SK-N-SH (cell line): ENCODE measurements around the gene SERP2. TPM values are rescaled to one million over a fixed set of nuclear protein-coding genes. Genes with fewer than 3 reads are reported as not detected.
A peak's percentile ranks its signal among the peaks of the same experiment; 100 is the strongest.

Experiments used
- CTCF ChIA-PET: fragments of 300-600, 350-600 bp; formaldehyde crosslinking; extraction: SDS; loops from one replicate; lab custom pipeline; 2021; lab: Yijun Ruan, JAX
- POLR2A ChIA-PET: fragments of 350-600 bp; sonication (Branson Sonifier 250); formaldehyde crosslinking; extraction: SDS; loops from one replicate; lab custom pipeline; 2020; ENCODE audit warnings: antibody characterized with exemption, inconsistent platforms; lab: Yijun Ruan, JAX
- DNase-seq: peaks from one replicate; pipeline ENCODE4 v3.0.0; 2012
- H2AFZ ChIP-seq: fragments of 200-600 bp; sonication (generic); 2 replicates; pipeline ENCODE4 v1.8.1; 2016; ENCODE audit warnings: antibody characterized with exemption, mild to moderate bottlenecking, low read depth
- H3F3A ChIP-seq: fragments of 200-600 bp; sonication (generic); replicated peaks from 2 replicates; pipeline ENCODE3; 2016; ENCODE audit warnings: antibody characterized with exemption, mild to moderate bottlenecking; ENCODE audit not compliant: insufficient read depth
- H3K27ac ChIP-seq, 2 experiments: fragments of 200-500 bp in 1 of 2; fragments of 200-600 bp in 1 of 2; sonication (Bioruptor generic) in 1 of 2; sonication (generic), shearing (Covaris generic) in 1 of 2; 2 replicates each; pipeline versions ENCODE4 v1.5.1 to v1.6.1; 2014 to 2016; ENCODE audit warnings: low read depth in 2 of 2, inconsistent platforms in 1 of 2, low read length in 1 of 2, mild to moderate bottlenecking in 1 of 2, mixed read lengths in 1 of 2
- H3K27me3 ChIP-seq: fragments of 200-600 bp; sonication (generic), shearing (Covaris generic); 2 replicates; pipeline ENCODE4 v1.6.1; 2016; ENCODE audit warnings: mixed run types; ENCODE audit not compliant: insufficient read depth
- H3K36me3 ChIP-seq, 2 experiments: fragments of 200-500 bp in 1 of 2; fragments of 200-600 bp in 1 of 2; sonication (Bioruptor generic) in 1 of 2; sonication (generic) in 1 of 2; replicated peaks in 1 of 2; 2 replicates each; pipeline versions ENCODE3 to v1.5.1; 2014 to 2016; ENCODE audit warnings: low read length in 1 of 2, mild to moderate bottlenecking in 1 of 2; ENCODE audit not compliant: insufficient read depth in 2 of 2, control insufficient read depth in 1 of 2
- H3K4me1 ChIP-seq, 2 experiments: fragments of 200-500 bp in 1 of 2; fragments of 200-600 bp in 1 of 2; sonication (Bioruptor generic) in 1 of 2; sonication (generic), shearing (Covaris generic) in 1 of 2; 2 replicates each; pipeline versions ENCODE4 v1.5.1 to v1.6.1; 2014 to 2016; ENCODE audit warnings: low read depth in 1 of 2, low read length in 1 of 2, mixed run types in 1 of 2; ENCODE audit not compliant: insufficient read depth in 2 of 2, control insufficient read depth in 1 of 2
- H3K4me2 ChIP-seq: fragments of 200-600 bp; sonication (generic), shearing (Covaris generic); 2 replicates; pipeline ENCODE4 v1.6.1; 2017; ENCODE audit warnings: mixed run types
- H3K4me3 ChIP-seq, 2 experiments: fragments of 200-500 bp in 1 of 2; fragments of 200-600 bp in 1 of 2; sonication (Bioruptor generic) in 1 of 2; sonication (generic), shearing (Covaris generic) in 1 of 2; 2 replicates each; pipeline versions ENCODE4 v1.5.1 to v1.8.1; 2014 to 2016; ENCODE audit warnings: low read depth in 2 of 2, inconsistent platforms in 1 of 2, low read length in 1 of 2, mild to moderate bottlenecking in 1 of 2, mixed read lengths in 1 of 2, moderate library complexity in 1 of 2
- H3K79me2 ChIP-seq: fragments of 200-600 bp; sonication (generic); 2 replicates; pipeline ENCODE4 v1.8.1; 2017; ENCODE audit warnings: mild to moderate bottlenecking; ENCODE audit not compliant: insufficient read depth
- H3K9ac ChIP-seq: fragments of 200-600 bp; sonication (generic); 2 replicates; pipeline ENCODE4 v1.6.1; 2017; ENCODE audit warnings: mixed run types
- H3K9me2 ChIP-seq: fragments of 200-600 bp; sonication (generic); 2 replicates; pipeline ENCODE4 v1.6.1; 2017; ENCODE audit warnings: mixed run types
- H3K9me3 ChIP-seq: fragments of 200-600 bp; sonication (generic); 2 replicates; pipeline ENCODE4 v1.6.1; 2017; ENCODE audit warnings: mixed run types, mild to moderate bottlenecking, moderate library complexity
- H4K20me1 ChIP-seq: fragments of 200-600 bp; sonication (generic); 2 replicates; pipeline ENCODE4 v1.6.1; 2017; ENCODE audit warnings: mild to moderate bottlenecking, mixed run types; ENCODE audit not compliant: insufficient read depth
- CHD2 ChIP-seq: fragments of 150-350 bp; IDR thresholded peaks from 2 replicates; pipeline ENCODE4 v1.6.1; 2018; ENCODE audit warnings: low read length; ENCODE audit not compliant: partially characterized antibody
- EZH2phosphoT487 ChIP-seq: fragments of 200-600 bp; sonication (generic); IDR thresholded peaks from 2 replicates; pipeline ENCODE4 v1.6.1; 2017; ENCODE audit warnings: low read depth, mixed run types, mild to moderate bottlenecking, antibody characterized with exemption, moderate library complexity, borderline replicate concordance
- FOSL2 ChIP-seq: IDR thresholded peaks from 2 replicates; pipeline ENCODE4 v1.4.0; 2012; ENCODE audit warnings: low read depth, mild to moderate bottlenecking, moderate library complexity, borderline replicate concordance
- FOXM1 ChIP-seq: IDR thresholded peaks from 2 replicates; pipeline ENCODE4 v1.4.0; 2012; ENCODE audit warnings: low read depth, mild to moderate bottlenecking
- GABPA ChIP-seq: IDR thresholded peaks from 2 replicates; pipeline ENCODE4 v1.4.0; 2012; ENCODE audit warnings: low read depth, mild to moderate bottlenecking
- GATA2 ChIP-seq: sonication (generic); formaldehyde crosslinking; IDR thresholded peaks from 2 replicates; pipeline ENCODE4 v1.5.0; 2020; ENCODE audit warnings: mild to moderate bottlenecking, missing genetic modification reagents
- JUND ChIP-seq: IDR thresholded peaks from 2 replicates; pipeline ENCODE4 v1.4.0; 2012
- MXI1 ChIP-seq: IDR thresholded peaks from 2 replicates; pipeline ENCODE4 v1.6.1; 2012; ENCODE audit warnings: mild to moderate bottlenecking, low read depth, low read length, improper control_type of control experiment
- NFIC ChIP-seq: IDR thresholded peaks from 2 replicates; pipeline ENCODE4 v1.4.0; 2012; ENCODE audit warnings: borderline replicate concordance
- RAD21 ChIP-seq: IDR thresholded peaks from 2 replicates; pipeline ENCODE4 v1.6.1; 2012; ENCODE audit warnings: mild to moderate bottlenecking, low read length
- RFX5 ChIP-seq: IDR thresholded peaks from 2 replicates; pipeline ENCODE4 v1.6.1; 2012; ENCODE audit warnings: mild to moderate bottlenecking, improper control_type of control experiment, low read length
- RXRA ChIP-seq: IDR thresholded peaks from 2 replicates; pipeline ENCODE4 v1.4.0; 2012; ENCODE audit warnings: low read depth, mild to moderate bottlenecking, borderline replicate concordance
- SIN3A ChIP-seq: IDR thresholded peaks from 2 replicates; pipeline ENCODE4 v1.6.1; 2012; ENCODE audit warnings: low read depth, mild to moderate bottlenecking, low read length, moderate library complexity, borderline replicate concordance
- SMC3 ChIP-seq: IDR thresholded peaks from 2 replicates; pipeline ENCODE4 v1.6.1; 2012; ENCODE audit warnings: low read depth, low read length, improper control_type of control experiment
- TAF1 ChIP-seq: IDR thresholded peaks from 2 replicates; pipeline ENCODE4 v1.6.1; 2012; ENCODE audit warnings: low read depth, mild to moderate bottlenecking, low read length, moderate library complexity, borderline replicate concordance
- YY1 ChIP-seq: IDR thresholded peaks from 2 replicates; pipeline ENCODE4 v1.4.0; 2012; ENCODE audit warnings: low read depth, mild to moderate bottlenecking
- polyA plus RNA-seq, 3 experiments: library from polyadenylated mRNA; depleted of rRNA; stranded (reverse); fragments of >200 nt; gene quantifications; 2 replicates each; pipeline ENCODE4 v1.2.3, GENCODE V29; 2012
- TF ChIP-seq, protein P1 (sequence below): IDR thresholded peaks from 2 replicates; pipeline ENCODE4 v1.6.1; 2012; ENCODE audit warnings: mild to moderate bottlenecking, low read depth, low read length, moderate library complexity
- TF ChIP-seq, protein P2 (sequence below): fragments of 150-350 bp; IDR thresholded peaks from 2 replicates; pipeline ENCODE4 v1.6.1; 2016; ENCODE audit warnings: mild to moderate bottlenecking, low read depth, low read length
- TF ChIP-seq, protein P3 (sequence below): fragments of 200-600 bp; sonication (generic); IDR thresholded peaks from 2 replicates; pipeline ENCODE4 v1.6.1; 2017; ENCODE audit warnings: antibody characterized with exemption, mild to moderate bottlenecking, moderate library complexity
- TF ChIP-seq, protein P4 (sequence below): IDR thresholded peaks from 2 replicates; pipeline ENCODE4; 2012
- TF ChIP-seq, protein P5 (sequence below): fragments of 150-350 bp; IDR thresholded peaks from 2 replicates; pipeline ENCODE4 v1.6.1; 2017; ENCODE audit warnings: antibody characterized with exemption, low read length, low read depth, borderline replicate concordance

Gene SERP2
- polyA plus RNA-seq, 1 of the 3 experiments (the other 2 are of a cell fraction) = 4.9 TPM

DNA sequence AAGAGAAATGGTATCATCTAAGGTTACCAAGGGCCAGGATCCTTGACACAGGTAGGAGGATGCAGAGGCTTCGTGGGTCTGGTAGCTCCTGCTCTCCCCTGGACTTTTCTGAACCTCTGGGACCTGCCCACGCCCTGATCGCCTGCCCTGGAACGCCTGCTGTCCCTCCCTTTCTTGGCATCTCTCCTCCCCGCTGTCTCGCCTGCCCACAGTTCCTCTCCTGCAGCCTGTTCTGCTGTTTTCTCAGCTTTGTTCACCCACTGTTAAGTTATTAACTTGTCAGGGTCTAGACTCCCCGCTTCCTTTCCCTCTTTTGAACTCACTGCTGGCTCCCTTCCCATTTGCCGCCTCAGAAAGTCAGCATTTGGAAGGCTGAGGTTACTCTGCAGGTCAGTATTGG is 19.8 kb downstream of the SERP2 start (continued):
- TF ChIP-seq, protein P1, sequence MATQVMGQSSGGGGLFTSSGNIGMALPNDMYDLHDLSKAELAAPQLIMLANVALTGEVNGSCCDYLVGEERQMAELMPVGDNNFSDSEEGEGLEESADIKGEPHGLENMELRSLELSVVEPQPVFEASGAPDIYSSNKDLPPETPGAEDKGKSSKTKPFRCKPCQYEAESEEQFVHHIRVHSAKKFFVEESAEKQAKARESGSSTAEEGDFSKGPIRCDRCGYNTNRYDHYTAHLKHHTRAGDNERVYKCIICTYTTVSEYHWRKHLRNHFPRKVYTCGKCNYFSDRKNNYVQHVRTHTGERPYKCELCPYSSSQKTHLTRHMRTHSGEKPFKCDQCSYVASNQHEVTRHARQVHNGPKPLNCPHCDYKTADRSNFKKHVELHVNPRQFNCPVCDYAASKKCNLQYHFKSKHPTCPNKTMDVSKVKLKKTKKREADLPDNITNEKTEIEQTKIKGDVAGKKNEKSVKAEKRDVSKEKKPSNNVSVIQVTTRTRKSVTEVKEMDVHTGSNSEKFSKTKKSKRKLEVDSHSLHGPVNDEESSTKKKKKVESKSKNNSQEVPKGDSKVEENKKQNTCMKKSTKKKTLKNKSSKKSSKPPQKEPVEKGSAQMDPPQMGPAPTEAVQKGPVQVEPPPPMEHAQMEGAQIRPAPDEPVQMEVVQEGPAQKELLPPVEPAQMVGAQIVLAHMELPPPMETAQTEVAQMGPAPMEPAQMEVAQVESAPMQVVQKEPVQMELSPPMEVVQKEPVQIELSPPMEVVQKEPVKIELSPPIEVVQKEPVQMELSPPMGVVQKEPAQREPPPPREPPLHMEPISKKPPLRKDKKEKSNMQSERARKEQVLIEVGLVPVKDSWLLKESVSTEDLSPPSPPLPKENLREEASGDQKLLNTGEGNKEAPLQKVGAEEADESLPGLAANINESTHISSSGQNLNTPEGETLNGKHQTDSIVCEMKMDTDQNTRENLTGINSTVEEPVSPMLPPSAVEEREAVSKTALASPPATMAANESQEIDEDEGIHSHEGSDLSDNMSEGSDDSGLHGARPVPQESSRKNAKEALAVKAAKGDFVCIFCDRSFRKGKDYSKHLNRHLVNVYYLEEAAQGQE = no peak
- TF ChIP-seq RAD21 = no peak
- TF ChIP-seq GABPA = no peak
- TF ChIP-seq FOXM1 = no peak
- TF ChIP-seq EZH2phosphoT487 = no peak
- TF ChIP-seq, all 33 proteins: peak for 0

DNA sequence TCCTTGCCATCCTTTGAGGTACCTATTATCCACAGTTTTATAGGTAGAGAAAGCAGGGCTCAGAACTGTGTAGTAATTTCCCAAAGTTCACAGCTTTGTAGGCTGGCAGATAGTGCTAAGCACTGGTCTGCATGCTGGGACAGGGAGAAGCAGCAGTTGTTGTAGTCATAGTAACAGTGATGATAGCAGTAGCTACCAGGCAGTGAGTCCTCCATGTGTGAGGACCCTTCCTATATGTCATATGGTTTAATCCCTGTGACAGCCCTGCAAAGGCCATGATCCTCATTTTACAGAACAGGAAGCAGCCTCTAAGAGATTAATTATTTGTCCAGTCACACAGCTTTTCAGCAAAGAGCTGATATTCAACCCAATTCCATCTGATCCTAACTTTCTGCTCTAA is 21.0 kb downstream of the SERP2 start:
- peak; percentile 46 for DNase-seq
- CTCF ChIA-PET = interaction anchor here (1.0 kb wide), 1 partner anchor 489 kb away, joined by 3 read pairs; no protein-coding TSS in a partner anchor
- H3K4me3 ChIP-seq = no peak overlapping the region
- H3K4me1 ChIP-seq = peaks cover 0 to 39% of the 10 kb centered on the region in 2 experiments; a peak in 2 of 4 replicates
- no peak overlapping the region for H3K9ac ChIP-seq
- no peaks in the 10 kb centered on the region for H3K9me2 ChIP-seq
- H3F3A ChIP-seq = no peaks in the 10 kb centered on the region
- peak overlapping the region in 1 of 2 experiments; percentile 41; a peak in 1 of 4 replicates for H3K27ac ChIP-seq
- no peak for TF ChIP-seq YY1
- TF ChIP-seq, protein P2, sequence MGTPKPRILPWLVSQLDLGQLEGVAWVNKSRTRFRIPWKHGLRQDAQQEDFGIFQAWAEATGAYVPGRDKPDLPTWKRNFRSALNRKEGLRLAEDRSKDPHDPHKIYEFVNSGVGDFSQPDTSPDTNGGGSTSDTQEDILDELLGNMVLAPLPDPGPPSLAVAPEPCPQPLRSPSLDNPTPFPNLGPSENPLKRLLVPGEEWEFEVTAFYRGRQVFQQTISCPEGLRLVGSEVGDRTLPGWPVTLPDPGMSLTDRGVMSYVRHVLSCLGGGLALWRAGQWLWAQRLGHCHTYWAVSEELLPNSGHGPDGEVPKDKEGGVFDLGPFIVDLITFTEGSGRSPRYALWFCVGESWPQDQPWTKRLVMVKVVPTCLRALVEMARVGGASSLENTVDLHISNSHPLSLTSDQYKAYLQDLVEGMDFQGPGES = no peak
- no peak for TF ChIP-seq RXRA
- TF ChIP-seq TAF1 = no peak
- TF ChIP-seq GATA2 (CRISPR knock-in tag) = no peak
- TF ChIP-seq NFIC = no peak
- TF ChIP-seq, protein P3, sequence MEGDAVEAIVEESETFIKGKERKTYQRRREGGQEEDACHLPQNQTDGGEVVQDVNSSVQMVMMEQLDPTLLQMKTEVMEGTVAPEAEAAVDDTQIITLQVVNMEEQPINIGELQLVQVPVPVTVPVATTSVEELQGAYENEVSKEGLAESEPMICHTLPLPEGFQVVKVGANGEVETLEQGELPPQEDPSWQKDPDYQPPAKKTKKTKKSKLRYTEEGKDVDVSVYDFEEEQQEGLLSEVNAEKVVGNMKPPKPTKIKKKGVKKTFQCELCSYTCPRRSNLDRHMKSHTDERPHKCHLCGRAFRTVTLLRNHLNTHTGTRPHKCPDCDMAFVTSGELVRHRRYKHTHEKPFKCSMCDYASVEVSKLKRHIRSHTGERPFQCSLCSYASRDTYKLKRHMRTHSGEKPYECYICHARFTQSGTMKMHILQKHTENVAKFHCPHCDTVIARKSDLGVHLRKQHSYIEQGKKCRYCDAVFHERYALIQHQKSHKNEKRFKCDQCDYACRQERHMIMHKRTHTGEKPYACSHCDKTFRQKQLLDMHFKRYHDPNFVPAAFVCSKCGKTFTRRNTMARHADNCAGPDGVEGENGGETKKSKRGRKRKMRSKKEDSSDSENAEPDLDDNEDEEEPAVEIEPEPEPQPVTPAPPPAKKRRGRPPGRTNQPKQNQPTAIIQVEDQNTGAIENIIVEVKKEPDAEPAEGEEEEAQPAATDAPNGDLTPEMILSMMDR = no peak
- TF ChIP-seq CHD2 = no peak
- TF ChIP-seq, protein P4, sequence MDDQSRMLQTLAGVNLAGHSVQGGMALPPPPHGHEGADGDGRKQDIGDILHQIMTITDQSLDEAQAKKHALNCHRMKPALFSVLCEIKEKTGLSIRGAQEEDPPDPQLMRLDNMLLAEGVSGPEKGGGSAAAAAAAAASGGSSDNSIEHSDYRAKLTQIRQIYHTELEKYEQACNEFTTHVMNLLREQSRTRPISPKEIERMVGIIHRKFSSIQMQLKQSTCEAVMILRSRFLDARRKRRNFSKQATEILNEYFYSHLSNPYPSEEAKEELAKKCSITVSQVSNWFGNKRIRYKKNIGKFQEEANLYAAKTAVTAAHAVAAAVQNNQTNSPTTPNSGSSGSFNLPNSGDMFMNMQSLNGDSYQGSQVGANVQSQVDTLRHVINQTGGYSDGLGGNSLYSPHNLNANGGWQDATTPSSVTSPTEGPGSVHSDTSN = no peak
- TF ChIP-seq FOSL2 = no peak
- TF ChIP-seq RFX5 = peak; percentile 81
- no peak for TF ChIP-seq SMC3
- TF ChIP-seq SIN3A = no peak
- TF ChIP-seq GABPA = no peak
- no peak for TF ChIP-seq JUND
- TF ChIP-seq MXI1 = peak; percentile 72; the same call in 1 of the 2 replicates
- no peak for TF ChIP-seq FOXM1
- TF ChIP-seq, protein P5, sequence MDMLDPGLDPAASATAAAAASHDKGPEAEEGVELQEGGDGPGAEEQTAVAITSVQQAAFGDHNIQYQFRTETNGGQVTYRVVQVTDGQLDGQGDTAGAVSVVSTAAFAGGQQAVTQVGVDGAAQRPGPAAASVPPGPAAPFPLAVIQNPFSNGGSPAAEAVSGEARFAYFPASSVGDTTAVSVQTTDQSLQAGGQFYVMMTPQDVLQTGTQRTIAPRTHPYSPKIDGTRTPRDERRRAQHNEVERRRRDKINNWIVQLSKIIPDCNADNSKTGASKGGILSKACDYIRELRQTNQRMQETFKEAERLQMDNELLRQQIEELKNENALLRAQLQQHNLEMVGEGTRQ = no peak
- no peaks in the 10 kb centered on the region for H4K20me1 ChIP-seq
- H3K4me2 ChIP-seq = no peak overlapping the region
- POLR2A ChIA-PET = interaction anchor here (5.3 kb wide), 1 partner anchor 41 kb away, joined by 59 read pairs; no protein-coding TSS in a partner anchor
- no peaks in the 10 kb centered on the region for H3K79me2 ChIP-seq
- H2AFZ ChIP-seq = no peak overlapping the region
- no peaks in the 10 kb centered on the region for H3K9me3 ChIP-seq
- no peaks in the 10 kb centered on the region for H3K27me3 ChIP-seq
- peaks cover 0 to 8% of the 10 kb centered on the region in 2 experiments for H3K36me3 ChIP-seq
